NT2/D1 (cell line): ENCODE measurements around the gene PTPRT.

Experiments
- DNase-seq: peaks from one replicate; pipeline ENCODE4 v3.0.0-alpha.2; 2011; ENCODE audit warnings: low read depth, low spot score
- H3K27me3 ChIP-seq: 2 replicates; pipeline ENCODE4 v1.6.0; 2011; ENCODE audit warnings: mild to moderate bottlenecking; ENCODE audit not compliant: insufficient read length, insufficient read depth
- H3K36me3 ChIP-seq: 2 replicates; pipeline ENCODE4 v1.6.1; 2011; ENCODE audit warnings: mild to moderate bottlenecking, low read length, mixed read lengths; ENCODE audit not compliant: insufficient read depth, insufficient read length
- H3K4me1 ChIP-seq: 2 replicates; pipeline ENCODE4 v1.5.1; 2011; ENCODE audit not compliant: insufficient read depth, insufficient read length
- H3K4me3 ChIP-seq: 2 replicates; pipeline ENCODE4 v1.5.1; 2011; ENCODE audit warnings: low read depth; ENCODE audit not compliant: insufficient read length
- H3K9ac ChIP-seq: 2 replicates; pipeline ENCODE4 v1.6.0; 2011; ENCODE audit warnings: low read depth; ENCODE audit not compliant: insufficient read length
- H3K9me3 ChIP-seq: 2 replicates; pipeline ENCODE4 v1.5.1; 2011; ENCODE audit warnings: mild to moderate bottlenecking, low read length; ENCODE audit not compliant: insufficient read depth
- SUZ12 ChIP-seq: IDR thresholded peaks from 2 replicates; pipeline ENCODE4 v1.6.1; 2011; ENCODE audit not compliant: insufficient read length, insufficient read depth; ENCODE audit errors: extremely low read depth
- YY1 ChIP-seq: IDR thresholded peaks from 2 replicates; pipeline ENCODE4 v1.6.1; 2011; ENCODE audit not compliant: insufficient read length, insufficient read depth
- ZNF274 ChIP-seq: IDR thresholded peaks from 2 replicates; pipeline ENCODE4 v1.6.1; 2011; ENCODE audit warnings: mild to moderate bottlenecking, low read depth, low read length

The PTPRT gene

GRCh38 chr20:42113236-42113635 lies 1076.5 kb downstream of the PTPRT start:
- H3K4me3 ChIP-seq: no peak overlapping the region
- DNase-seq: no peak
- peaks cover 14% of the 10 kb centered on the region for H3K4me1 ChIP-seq
- H3K36me3 ChIP-seq: no peaks in the 10 kb centered on the region
- H3K9me3 ChIP-seq: no peaks in the 10 kb centered on the region
- no peak overlapping the region for H3K9ac ChIP-seq
- no peaks in the 10 kb centered on the region for H3K27me3 ChIP-seq
- TF ChIP-seq YY1 (no peak), SUZ12 (no peak), ZNF274 (no peak)

- H3K9me3 ChIP-seq: no peaks in the 10 kb centered on the region
- H3K4me1 ChIP-seq: peaks cover 11% of the 10 kb centered on the region
- H3K27me3 ChIP-seq: no peaks in the 10 kb centered on the region
- no peaks in the 10 kb centered on the region for H3K36me3 ChIP-seq
- no peak overlapping the region for H3K9ac ChIP-seq
- no peak overlapping the region for H3K4me3 ChIP-seq
- TF ChIP-seq ZNF274: no peak
- no peak for TF ChIP-seq SUZ12
- no peak for TF ChIP-seq YY1
- DNase-seq: no peak
Observed at GRCh38 chr20:42112161-42112560, 1077.5 kb downstream of the PTPRT start.

- H3K9me3 ChIP-seq: no peaks in the 10 kb centered on the region
- H3K36me3 ChIP-seq: no peaks in the 10 kb centered on the region
- peaks cover 11% of the 10 kb centered on the region for H3K4me1 ChIP-seq
- H3K9ac ChIP-seq: no peak overlapping the region
- TF ChIP-seq ZNF274 (no peak), SUZ12 (no peak), YY1 (no peak)
- H3K27me3 ChIP-seq: no peaks in the 10 kb centered on the region
- DNase-seq: no peak
- H3K4me3 ChIP-seq: no peak overlapping the region
Observed at GRCh38 chr20:42111349-42111748, 1078.4 kb downstream of the PTPRT start.

GRCh38 chr20:42110301-42110700 lies 1079.4 kb downstream of the PTPRT start:
- H3K4me1 ChIP-seq: peaks cover 11% of the 10 kb centered on the region
- no peaks in the 10 kb centered on the region for H3K9me3 ChIP-seq
- TF ChIP-seq YY1: no peak
- TF ChIP-seq ZNF274: no peak
- TF ChIP-seq SUZ12: no peak
- no peak for DNase-seq
- H3K27me3 ChIP-seq: no peaks in the 10 kb centered on the region
- no peaks in the 10 kb centered on the region for H3K36me3 ChIP-seq
- H3K9ac ChIP-seq: no peak overlapping the region
- no peak overlapping the region for H3K4me3 ChIP-seq

GRCh38 chr20:42102000-42102399 lies 1087.7 kb downstream of the PTPRT start:
- H3K9me3 ChIP-seq: no peaks in the 10 kb centered on the region
- TF ChIP-seq ZNF274 (no peak), SUZ12 (no peak), YY1 (no peak)
- H3K4me3 ChIP-seq: no peak overlapping the region
- no peak overlapping the region for H3K9ac ChIP-seq
- H3K4me1 ChIP-seq: no peaks in the 10 kb centered on the region
- no peaks in the 10 kb centered on the region for H3K27me3 ChIP-seq
- H3K36me3 ChIP-seq: no peaks in the 10 kb centered on the region
- DNase-seq: no peak

- no peaks in the 10 kb centered on the region for H3K27me3 ChIP-seq
- no peaks in the 10 kb centered on the region for H3K36me3 ChIP-seq
- TF ChIP-seq SUZ12 (no peak), YY1 (no peak), ZNF274 (no peak)
- H3K4me1 ChIP-seq: no peaks in the 10 kb centered on the region
- DNase-seq: no peak
- H3K9me3 ChIP-seq: no peaks in the 10 kb centered on the region
- H3K4me3 ChIP-seq: no peak overlapping the region
- H3K9ac ChIP-seq: no peak overlapping the region
Observed at GRCh38 chr20:42100137-42100704, 1089.5 kb downstream of the PTPRT start.

GRCh38 chr20:42099101-42099500 lies 1090.6 kb downstream of the PTPRT start:
- DNase-seq: no peak
- Histone ChIP-seq H3K36me3 (no peaks in the 10 kb centered on the region), H3K4me3 (no peak overlapping the region), H3K9ac (no peak overlapping the region), H3K9me3 (no peaks in the 10 kb centered on the region), H3K4me1 (no peaks in the 10 kb centered on the region), H3K27me3 (no peaks in the 10 kb centered on the region)
- TF ChIP-seq YY1: no peak
- TF ChIP-seq SUZ12: no peak
- TF ChIP-seq ZNF274: no peak

- H3K9me3 ChIP-seq: no peaks in the 10 kb centered on the region
- no peak for DNase-seq
- no peak overlapping the region for H3K4me3 ChIP-seq
- H3K36me3 ChIP-seq: no peaks in the 10 kb centered on the region
- no peak overlapping the region for H3K9ac ChIP-seq
- no peaks in the 10 kb centered on the region for H3K4me1 ChIP-seq
- H3K27me3 ChIP-seq: no peaks in the 10 kb centered on the region
- TF ChIP-seq YY1: no peak
- TF ChIP-seq ZNF274: no peak
- no peak for TF ChIP-seq SUZ12
Observed at GRCh38 chr20:42098418-42098817, 1091.3 kb downstream of the PTPRT start.
